ENCODE measurements around the gene ADAM8.

DNA sequence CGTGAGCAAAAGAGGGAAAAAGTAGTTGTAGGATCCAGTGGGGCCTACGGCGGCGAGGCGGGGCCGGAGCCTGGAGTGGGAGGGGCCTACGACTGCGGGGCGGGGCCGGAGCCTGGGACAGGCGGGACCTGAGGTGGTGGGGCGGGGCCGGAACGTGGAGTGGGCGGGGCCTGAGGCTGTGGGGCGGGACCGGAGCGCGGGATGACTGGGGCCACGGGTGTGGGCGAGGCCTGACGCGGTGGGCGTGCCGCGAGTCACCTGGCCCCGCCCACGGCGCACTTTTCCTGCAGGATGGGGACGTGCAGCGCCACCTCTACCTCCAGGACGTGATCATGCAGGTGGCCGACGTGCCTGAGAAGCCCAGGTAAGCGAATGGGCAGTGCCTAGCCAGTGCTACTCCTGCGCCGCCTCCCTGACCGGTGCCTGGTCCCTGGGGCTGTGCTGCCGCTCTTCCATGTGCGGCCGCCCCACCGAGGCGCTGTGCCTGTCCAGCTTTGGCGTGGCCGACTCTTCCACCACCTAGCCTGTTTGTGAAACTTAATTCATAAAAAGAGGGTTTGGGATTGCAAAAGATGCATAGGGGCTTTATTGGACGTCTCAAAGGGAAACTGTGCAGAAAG lies 32.5 kb upstream of the ADAM8 start:
- TF ChIP-seq MAX (IDR thresholded peaks at IDR 0.05): peak; percentile 85
- no peak for TF ChIP-seq RAD21 (IDR thresholded peaks at IDR 0.05; ENCODE audit: low read depth)
- no peak for TF ChIP-seq REST (IDR thresholded peaks at IDR 0.05; ENCODE audit: low read depth)
- TF ChIP-seq, protein P1, sequence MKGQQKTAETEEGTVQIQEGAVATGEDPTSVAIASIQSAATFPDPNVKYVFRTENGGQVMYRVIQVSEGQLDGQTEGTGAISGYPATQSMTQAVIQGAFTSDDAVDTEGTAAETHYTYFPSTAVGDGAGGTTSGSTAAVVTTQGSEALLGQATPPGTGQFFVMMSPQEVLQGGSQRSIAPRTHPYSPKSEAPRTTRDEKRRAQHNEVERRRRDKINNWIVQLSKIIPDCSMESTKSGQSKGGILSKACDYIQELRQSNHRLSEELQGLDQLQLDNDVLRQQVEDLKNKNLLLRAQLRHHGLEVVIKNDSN (IDR thresholded peaks at IDR 0.05): peak; percentile 63
- peak; percentile 14; the same call in 1 of the 2 replicates for TF ChIP-seq TAF1 (IDR thresholded peaks at IDR 0.05; ENCODE audit: low read depth)
- no peak for TF ChIP-seq EP300 (IDR thresholded peaks at IDR 0.05; ENCODE audit: borderline replicate concordance)
- TF ChIP-seq CREB1 (IDR thresholded peaks at IDR 0.05; ENCODE audit: low read depth): no peak
- 0 out of 2 replicates have a peak, but pooled peaks have one; percentile 3 for TF ChIP-seq TEAD4 (IDR thresholded peaks at IDR 0.05)
- no peak for TF ChIP-seq FOXM1 (IDR thresholded peaks at IDR 0.05; ENCODE audit: borderline replicate concordance, low read depth)

Data from Ishikawa (cell line).